GM12891 (cell line): ENCODE data around the gene EXOC3.
A peak's percentile ranks its signal among the peaks of the same experiment; 100 is the strongest.

Source experiments
- DNase-seq: peaks from one replicate; pipeline ENCODE4 v3.0.0; 2011; ENCODE audit warnings: low spot score; ENCODE audit not compliant: insufficient read length
- FAIRE-seq: peaks from 2 replicates; lab custom pipeline; 2011; peaks lifted over from hg19 to GRCh38; lab: Jason Lieb, UNC
- PAX5 ChIP-seq: IDR thresholded peaks from 2 replicates; pipeline ENCODE4 v1.6.1; 2011; ENCODE audit warnings: low read length, moderate library complexity, mild to moderate bottlenecking; ENCODE audit not compliant: insufficient read depth, severe bottlenecking
- POLR2A ChIP-seq: IDR thresholded peaks from 2 replicates; pipeline ENCODE4 v1.6.1; 2011; ENCODE audit warnings: low read depth, low read length, control low read depth
- POLR2AphosphoS5 ChIP-seq: IDR thresholded peaks from 2 replicates; pipeline ENCODE4 v1.6.1; 2011; ENCODE audit warnings: low read depth, low read length, control low read depth
- POU2F2 ChIP-seq: IDR thresholded peaks from 2 replicates; pipeline ENCODE4 v1.6.1; 2011; ENCODE audit warnings: low read depth, mild to moderate bottlenecking, control low read depth, low read length, moderate library complexity
- SPI1 ChIP-seq: IDR thresholded peaks from 2 replicates; pipeline ENCODE4 v1.6.1; 2011; ENCODE audit warnings: low read depth, low read length, control low read depth
- TAF1 ChIP-seq: IDR thresholded peaks from 2 replicates; pipeline ENCODE4 v1.6.1; 2011; ENCODE audit warnings: low read depth, low read length, control low read depth

Gene EXOC3

DNA sequence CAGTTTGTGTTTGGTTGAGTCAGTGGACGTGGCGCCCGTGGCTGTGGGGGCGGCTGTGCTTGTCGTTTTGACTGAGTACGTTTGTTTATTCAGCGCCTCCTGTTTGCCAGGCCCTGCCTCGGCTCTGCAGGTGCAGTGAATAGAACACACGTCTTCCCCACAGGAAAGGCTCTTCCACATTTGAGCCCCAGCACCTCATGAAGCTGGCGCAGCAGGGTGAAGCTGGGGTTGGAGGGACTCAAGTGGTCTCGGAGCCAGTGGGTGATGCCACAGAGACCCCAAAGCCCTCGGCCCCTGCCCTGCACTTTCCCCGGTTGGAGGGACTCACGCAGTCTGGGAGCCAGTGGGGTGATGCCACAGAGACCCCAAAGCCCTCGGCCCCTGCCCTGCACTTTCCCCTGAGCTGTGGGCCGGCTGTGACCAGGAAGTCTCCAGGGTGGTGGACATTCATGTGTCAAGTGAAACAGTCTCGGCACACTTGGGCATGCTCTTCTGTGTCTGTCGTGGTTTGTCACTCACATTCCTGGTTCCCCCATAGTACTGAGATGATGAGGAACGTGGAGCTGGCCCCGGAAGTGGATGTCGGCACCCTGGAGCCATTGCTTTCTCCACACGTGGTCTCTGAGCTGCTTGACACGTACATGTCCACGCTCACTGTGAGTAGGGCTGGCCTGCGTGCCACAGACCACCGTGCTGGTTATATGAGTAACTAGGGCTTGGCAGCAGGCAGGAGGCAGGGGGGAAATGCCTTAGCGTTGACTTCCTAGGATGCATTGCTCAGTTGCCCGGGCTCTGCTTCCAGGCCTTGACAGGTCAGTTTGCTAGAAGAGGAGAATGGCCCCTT, 13.6 kb downstream of the EXOC3 start:
- FAIRE-seq (no peak), DNase-seq (no peak)
- TF ChIP-seq POLR2A (no peak), SPI1 (no peak), PAX5 (no peak), POLR2AphosphoS5 (no peak), TAF1 (no peak), POU2F2 (no peak)

DNA sequence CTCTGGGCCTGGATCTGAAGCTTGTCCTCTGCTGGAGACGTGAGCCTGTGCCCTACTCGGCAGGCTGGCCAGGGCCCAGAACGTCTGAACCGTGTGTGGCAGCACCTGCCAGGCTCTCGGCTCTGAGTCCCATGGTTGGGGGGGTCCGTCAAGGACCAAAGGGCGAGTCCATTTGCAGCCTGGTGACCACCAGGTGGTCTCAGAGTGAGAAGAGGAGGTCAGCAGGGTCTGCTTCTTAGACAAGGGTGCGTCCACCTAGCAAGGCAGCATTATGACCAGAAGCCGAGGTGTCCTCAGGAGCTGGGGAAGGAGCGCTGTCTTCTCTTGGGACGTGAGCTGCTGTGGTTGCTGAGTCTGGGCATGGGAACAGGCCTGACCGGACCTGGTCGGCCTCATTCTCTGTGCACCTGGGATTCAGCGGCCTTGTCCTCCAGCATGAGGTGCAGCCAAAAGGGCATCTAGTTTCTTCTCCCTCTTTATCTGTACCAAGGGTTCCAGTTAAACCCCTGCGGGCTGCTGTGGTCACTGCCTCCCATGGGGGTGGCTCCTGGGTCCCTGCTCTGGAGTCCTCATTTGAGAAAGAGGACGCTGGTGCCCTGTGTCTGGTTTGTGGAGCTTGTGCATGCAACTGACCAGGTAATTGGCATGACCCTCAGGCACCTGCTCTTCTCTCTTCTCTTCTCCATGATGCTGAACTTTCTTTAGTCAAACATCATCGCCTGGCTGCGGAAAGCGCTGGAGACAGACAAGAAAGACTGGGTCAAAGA, 14.4 kb downstream of the EXOC3 start:
- no peak for DNase-seq
- TF ChIP-seq POLR2AphosphoS5 (no peak), POLR2A (no peak), PAX5 (no peak), TAF1 (no peak), POU2F2 (no peak), SPI1 (no peak)
- FAIRE-seq: no peak

DNA sequence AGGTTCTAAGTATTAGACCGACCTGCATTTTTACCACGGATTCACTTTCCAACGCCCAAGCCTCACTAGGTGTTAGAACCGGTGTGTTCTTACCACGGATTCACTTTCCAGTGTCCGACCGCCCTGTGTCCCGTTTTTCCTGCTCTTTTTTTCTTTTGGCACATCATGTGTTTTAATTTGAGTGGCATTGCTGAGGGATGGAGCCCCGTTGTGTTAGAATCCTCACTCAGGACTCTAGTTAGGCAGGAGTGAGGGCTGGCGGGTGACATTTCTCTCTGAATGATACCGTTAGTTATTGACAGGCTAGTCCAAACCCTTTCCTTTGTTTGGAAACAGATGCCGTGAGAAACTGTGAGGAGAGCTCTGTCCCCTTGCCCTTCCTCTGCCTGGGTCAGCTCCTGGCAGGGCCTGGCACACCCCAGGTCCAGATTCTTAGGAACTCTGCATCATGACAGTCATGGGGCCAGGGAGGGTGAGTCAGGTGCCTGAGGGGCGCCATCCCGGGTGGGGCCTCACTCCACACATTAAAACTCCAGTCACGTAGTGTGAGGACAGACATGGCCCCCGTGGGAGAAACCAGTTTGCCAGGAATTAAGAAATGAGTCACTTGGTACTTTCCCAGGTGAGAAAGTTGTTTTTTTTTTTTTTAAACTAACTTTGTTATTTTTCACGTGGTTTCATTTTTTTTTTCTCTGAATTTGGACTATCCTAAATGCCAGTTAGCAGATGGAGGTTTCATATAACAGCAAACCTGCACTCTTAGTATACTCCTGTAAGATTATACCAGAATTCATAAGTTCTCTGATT, 15.8 kb downstream of the EXOC3 start:
- DNase-seq (no peak), FAIRE-seq (no peak)
- TF ChIP-seq PAX5 (no peak), POLR2AphosphoS5 (no peak), POLR2A (no peak), POU2F2 (no peak), SPI1 (no peak), TAF1 (no peak)

DNA sequence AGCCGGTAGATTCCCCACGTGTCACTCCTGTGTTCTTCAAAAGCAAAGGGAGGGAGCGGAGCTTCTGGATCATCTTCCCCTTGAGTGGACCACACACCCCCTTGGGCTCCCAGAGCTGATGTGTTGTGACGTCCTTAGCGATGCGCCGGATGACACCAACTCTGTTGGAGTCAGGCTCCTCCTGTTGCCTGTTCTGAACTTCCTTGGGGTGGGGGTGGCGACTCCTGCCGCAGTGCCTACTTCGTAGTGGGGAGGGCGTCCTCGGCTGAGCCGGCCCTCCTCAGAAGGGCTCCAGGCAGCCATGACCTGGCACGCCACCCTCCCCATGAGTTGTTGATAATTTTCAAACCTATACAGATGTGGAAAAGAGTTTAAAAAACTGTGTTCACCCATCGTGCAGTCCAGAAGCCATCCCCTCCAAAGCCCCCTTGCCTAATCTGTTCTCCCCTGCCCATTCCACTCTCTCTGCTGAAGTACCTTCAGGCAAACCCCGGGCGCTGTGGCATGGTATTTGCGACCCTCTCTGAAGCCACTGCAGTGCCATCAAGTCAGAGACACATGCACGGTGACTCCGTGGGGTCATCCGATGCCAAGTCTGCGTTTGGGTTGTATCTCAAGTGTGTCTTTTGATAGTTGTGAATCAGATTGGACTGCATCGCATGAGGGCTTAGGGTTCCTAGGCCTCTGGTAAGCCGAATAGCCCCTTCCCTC, 16.7 kb downstream of the EXOC3 start:
- DNase-seq (no peak), FAIRE-seq (no peak)

DNA sequence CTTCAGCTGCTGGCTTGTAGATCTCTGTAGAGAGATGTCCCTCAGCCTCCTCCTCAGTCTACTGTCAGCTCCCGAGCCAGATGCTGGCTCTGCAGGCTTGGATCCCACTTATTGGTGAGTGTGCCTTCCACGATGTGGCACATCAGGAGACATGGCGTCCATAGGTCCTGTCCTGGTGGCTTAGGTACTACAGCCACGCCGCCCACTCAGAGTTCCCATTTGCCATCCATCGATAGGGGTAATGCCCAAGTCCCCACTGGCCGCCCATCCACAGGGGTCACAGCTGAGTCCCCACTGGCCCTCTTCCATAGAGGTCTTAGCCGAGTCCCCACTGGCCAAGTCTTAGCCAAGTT, 17.3 kb downstream of the EXOC3 start:
- TF ChIP-seq PAX5 (no peak), POU2F2 (no peak), SPI1 (no peak), TAF1 (no peak), POLR2A (no peak), POLR2AphosphoS5 (no peak)
- DNase-seq (no peak), FAIRE-seq (no peak)

More for the DNA sequence above, 16.7 kb downstream of the EXOC3 start:
- TF ChIP-seq SPI1: no peak
- no peak for TF ChIP-seq TAF1
- TF ChIP-seq POU2F2: no peak
- no peak for TF ChIP-seq POLR2A
- TF ChIP-seq PAX5: no peak
- no peak for TF ChIP-seq POLR2AphosphoS5

DNA sequence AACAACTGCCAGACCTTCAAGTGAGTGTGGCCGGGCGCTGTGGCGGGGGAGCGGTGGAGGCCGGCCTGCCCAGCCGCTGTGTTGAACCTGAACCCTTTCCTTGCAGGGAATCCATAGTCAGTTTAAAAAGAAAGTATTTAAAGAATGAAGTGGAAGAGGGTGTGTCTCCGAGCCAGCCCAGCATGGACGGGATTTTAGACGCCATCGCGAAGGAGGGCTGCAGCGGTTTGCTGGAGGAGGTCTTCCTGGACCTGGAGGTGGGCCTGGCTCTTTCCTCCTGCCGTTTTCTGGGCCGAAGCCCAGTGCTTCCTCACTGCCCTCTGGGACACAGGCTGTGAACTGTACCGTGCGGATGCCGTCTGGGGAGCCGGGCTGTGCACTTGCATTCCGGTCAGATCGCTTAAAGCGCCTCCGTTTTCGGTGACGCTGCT, 19.1 kb downstream of the EXOC3 start:
- FAIRE-seq (no peak), DNase-seq (no peak)
- no peak for TF ChIP-seq POU2F2
- no peak for TF ChIP-seq TAF1
- no peak for TF ChIP-seq SPI1
- no peak for TF ChIP-seq PAX5
- no peak for TF ChIP-seq POLR2A
- no peak for TF ChIP-seq POLR2AphosphoS5

DNA sequence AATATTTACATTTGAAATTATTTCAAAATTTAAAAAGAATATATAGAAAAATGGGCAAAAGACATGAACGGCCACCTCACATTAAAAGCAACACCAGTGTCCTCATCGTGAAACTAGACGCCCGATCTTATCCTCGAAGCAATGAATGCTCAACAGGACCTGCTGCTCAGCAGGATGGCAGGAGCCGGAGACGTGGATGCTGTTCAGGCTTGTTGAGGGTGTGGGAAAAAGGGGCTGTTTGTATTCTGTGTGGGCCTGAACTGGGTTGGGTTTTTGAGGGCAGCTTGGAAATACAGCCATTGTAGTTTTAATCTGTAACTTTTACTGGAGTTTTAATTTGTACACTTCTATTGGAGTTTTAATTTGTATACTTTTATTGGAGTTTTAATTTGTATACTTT, 20.3 kb downstream of the EXOC3 start:
- FAIRE-seq (no peak), DNase-seq (no peak)

DNA sequence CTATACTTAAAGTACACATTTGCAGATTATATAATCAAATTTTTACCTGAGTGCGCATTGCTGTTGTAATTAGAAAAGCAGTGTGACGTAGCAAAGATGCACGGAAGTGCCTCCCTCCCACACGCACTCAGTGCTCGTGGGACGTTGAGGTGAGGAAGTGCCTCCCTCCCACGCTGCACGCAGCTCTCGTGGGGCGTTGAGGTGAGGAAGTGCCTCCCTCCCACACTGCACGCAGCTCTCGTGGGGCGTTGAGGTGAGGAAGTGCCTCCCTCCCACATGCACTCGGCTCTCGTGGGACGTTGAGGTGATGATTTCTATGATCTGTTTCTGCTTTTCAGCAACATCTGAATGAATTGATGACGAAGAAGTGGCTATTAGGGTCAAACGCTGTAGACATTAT, 21.0 kb downstream of the EXOC3 start:
- FAIRE-seq (peak; percentile 89), DNase-seq (no peak)
- TF ChIP-seq POLR2AphosphoS5 (0 out of 2 replicates have a peak, but pooled peaks have one; percentile 55), POU2F2 (0 out of 2 replicates have a peak, but pooled peaks have one; percentile 59), SPI1 (peak; percentile 84), POLR2A (no peak), TAF1 (no peak), PAX5 (no peak)

More for the DNA sequence above, 20.3 kb downstream of the EXOC3 start:
- TF ChIP-seq SPI1 (no peak), POLR2A (no peak), POU2F2 (no peak), POLR2AphosphoS5 (no peak), TAF1 (no peak), PAX5 (no peak)

DNA sequence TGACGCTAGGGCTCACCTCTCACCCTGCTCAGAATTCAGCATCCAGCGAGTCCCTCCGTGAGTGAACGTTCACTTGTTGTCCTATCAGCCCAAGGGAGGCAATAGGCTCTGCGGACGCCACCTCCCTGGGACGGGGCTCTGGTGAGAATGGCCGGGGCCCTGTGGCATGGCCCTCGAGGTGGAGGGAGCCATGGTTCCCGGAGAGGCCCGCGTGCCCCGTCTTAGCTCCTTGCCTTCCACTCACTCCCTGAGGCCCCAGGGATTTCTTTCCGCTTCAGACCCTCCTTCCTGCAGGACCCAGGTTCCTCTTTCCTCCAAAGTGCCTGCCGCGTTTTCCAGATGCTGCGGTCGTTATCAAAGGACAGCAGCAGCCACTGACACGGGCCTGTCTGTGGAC, 21.5 kb downstream of the EXOC3 start:
- DNase-seq (no peak), FAIRE-seq (no peak)
- TF ChIP-seq POLR2AphosphoS5 (no peak), PAX5 (no peak), POU2F2 (no peak), SPI1 (no peak), TAF1 (no peak), POLR2A (no peak)
